ENCODE results near the gene NDUFA5.

DNA sequence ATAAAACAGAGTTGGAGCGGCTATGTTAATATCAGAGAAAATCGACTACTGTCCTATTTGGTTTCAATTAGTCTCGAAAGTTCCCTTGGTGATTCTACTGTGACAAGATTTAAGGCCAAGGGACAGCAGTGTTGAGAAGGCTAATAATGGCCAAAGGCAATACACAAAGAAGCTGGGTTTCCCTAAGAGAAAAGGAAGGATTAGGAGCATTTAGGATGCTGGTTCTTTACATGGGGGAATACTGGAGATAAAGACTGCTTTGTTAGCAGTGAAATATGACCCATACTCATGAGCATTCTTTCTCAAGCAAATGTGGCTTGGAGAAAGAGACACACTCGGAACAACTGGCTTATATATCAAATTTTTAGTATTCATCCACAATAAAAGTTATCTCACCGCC is 55.4 kb downstream of the NDUFA5 start:
- TF ChIP-seq, protein P1, sequence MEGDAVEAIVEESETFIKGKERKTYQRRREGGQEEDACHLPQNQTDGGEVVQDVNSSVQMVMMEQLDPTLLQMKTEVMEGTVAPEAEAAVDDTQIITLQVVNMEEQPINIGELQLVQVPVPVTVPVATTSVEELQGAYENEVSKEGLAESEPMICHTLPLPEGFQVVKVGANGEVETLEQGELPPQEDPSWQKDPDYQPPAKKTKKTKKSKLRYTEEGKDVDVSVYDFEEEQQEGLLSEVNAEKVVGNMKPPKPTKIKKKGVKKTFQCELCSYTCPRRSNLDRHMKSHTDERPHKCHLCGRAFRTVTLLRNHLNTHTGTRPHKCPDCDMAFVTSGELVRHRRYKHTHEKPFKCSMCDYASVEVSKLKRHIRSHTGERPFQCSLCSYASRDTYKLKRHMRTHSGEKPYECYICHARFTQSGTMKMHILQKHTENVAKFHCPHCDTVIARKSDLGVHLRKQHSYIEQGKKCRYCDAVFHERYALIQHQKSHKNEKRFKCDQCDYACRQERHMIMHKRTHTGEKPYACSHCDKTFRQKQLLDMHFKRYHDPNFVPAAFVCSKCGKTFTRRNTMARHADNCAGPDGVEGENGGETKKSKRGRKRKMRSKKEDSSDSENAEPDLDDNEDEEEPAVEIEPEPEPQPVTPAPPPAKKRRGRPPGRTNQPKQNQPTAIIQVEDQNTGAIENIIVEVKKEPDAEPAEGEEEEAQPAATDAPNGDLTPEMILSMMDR (IDR thresholded peaks at IDR 0.05) = no peak
- TF ChIP-seq POLR2A (IDR thresholded peaks at IDR 0.05) = no peak
